Activated CD4-positive, alpha-beta memory T cell treated with anti-CD3 and anti-CD28 coated beads for 36 hours (primary cell): ENCODE data around the gene LRBA. TPM values are rescaled to one million over a fixed set of nuclear protein-coding genes. Genes with fewer than 3 reads are reported as not detected.
"Not testable (repeated sequence)": the region's sequence is repeated elsewhere in the genome, so short reads cannot be mapped to it uniquely, and the experiment has no call there.

Experiments
- CTCF ChIA-PET: fragments of 350-600 bp; sonication (Branson Sonifier 250); formaldehyde crosslinking; loops from one replicate; lab custom pipeline; 2021; ENCODE audit warnings: antibody characterized with exemption, inconsistent platforms; lab: Charles Lee
- POLR2A ChIA-PET: fragments of 350-600 bp; sonication (Branson Sonifier 250); formaldehyde crosslinking; loops from one replicate; lab custom pipeline; 2021; ENCODE audit warnings: antibody characterized with exemption; lab: Charles Lee
- DNase-seq: peaks from one replicate; pipeline ENCODE4 v3.0.0-alpha.2; 2020
- H3K27ac Mint-ChIP-seq: one replicate; pipeline ENCODE4 v1.8.0; 2021; ENCODE audit warnings: mixed read lengths
- H3K27me3 Mint-ChIP-seq: one replicate; pipeline ENCODE4 v1.8.0; 2021; ENCODE audit warnings: mixed read lengths
- H3K36me3 Mint-ChIP-seq: one replicate; pipeline ENCODE4 v1.8.0; 2021; ENCODE audit warnings: mixed read lengths
- H3K4me1 Mint-ChIP-seq: one replicate; pipeline ENCODE4 v1.8.0; 2021; ENCODE audit warnings: low read depth, mixed read lengths
- H3K4me3 Mint-ChIP-seq: one replicate; pipeline ENCODE4 v1.8.0; 2021; ENCODE audit warnings: mild to moderate bottlenecking, mixed read lengths
- H3K9me3 Mint-ChIP-seq: one replicate; pipeline ENCODE4 v1.8.0; 2021; ENCODE audit warnings: mixed read lengths
- intact Hi-C: fragments of 100-400 bp; cut with micrococcal nuclease; formaldehyde crosslinking; loops from one replicate; pipeline ENCODE4 v1.15.1; 2023
- total RNA-seq, 2 experiments: library from RNA; stranded (reverse); gene quantifications; one replicate each; pipeline ENCODE4 v1.2.3, GENCODE V29; 2021

LRBA gene
- total RNA-seq, 2 experiments from 2014 or later, result 62.4 to 63.7 TPM

- Mint-ChIP-seq H3K4me1 (peaks cover 62% of the 10 kb centered on the region), H3K4me3 (no peak overlapping the region), H3K27me3 (no peaks in the 10 kb centered on the region), H3K27ac (no peak overlapping the region), H3K9me3 (no peaks in the 10 kb centered on the region), H3K36me3 (peaks cover 4% of the 10 kb centered on the region)
- intact Hi-C loops, result no loop called here
- ChIA-PET CTCF (no interaction called here), POLR2A (no interaction called here)
- no peak for DNase-seq
These were observed 75.0 kb downstream of the LRBA start for GRCh38 chr4:150940123-150940522.

GRCh38 chr4:150939530-150939929 is 75.6 kb downstream of the LRBA start:
- Mint-ChIP-seq H3K4me1 (peaks cover 57% of the 10 kb centered on the region), H3K9me3 (no peaks in the 10 kb centered on the region), H3K4me3 (no peak overlapping the region), H3K36me3 (peaks cover 4% of the 10 kb centered on the region), H3K27me3 (no peaks in the 10 kb centered on the region), H3K27ac (no peak overlapping the region)
- intact Hi-C loops, result no loop called here
- POLR2A ChIA-PET, result no interaction called here
- CTCF ChIA-PET, result no interaction called here
- DNase-seq, result no peak

GRCh38 chr4:150938873-150939499 is 76.1 kb downstream of the LRBA start:
- POLR2A ChIA-PET, result no interaction called here
- no peaks in the 10 kb centered on the region for H3K27me3 Mint-ChIP-seq
- H3K27ac Mint-ChIP-seq, result no peak overlapping the region
- no peaks in the 10 kb centered on the region for H3K9me3 Mint-ChIP-seq
- intact Hi-C loops, result no loop called here
- no peak overlapping the region for H3K4me3 Mint-ChIP-seq
- peaks cover 4% of the 10 kb centered on the region for H3K36me3 Mint-ChIP-seq
- CTCF ChIA-PET, result no interaction called here
- peaks cover 55% of the 10 kb centered on the region for H3K4me1 Mint-ChIP-seq
- DNase-seq, result no peak

- H3K36me3 Mint-ChIP-seq, result peaks cover 2% of the 10 kb centered on the region
- ChIA-PET CTCF (interaction anchor here (0.9 kb wide), 1 partner anchor 13 kb away, joined by 3 read pairs; no protein-coding TSS in a partner anchor), POLR2A (no interaction called here)
- H3K9me3 Mint-ChIP-seq, result no peaks in the 10 kb centered on the region
- peaks cover 50% of the 10 kb centered on the region for H3K4me1 Mint-ChIP-seq
- H3K27ac Mint-ChIP-seq, result no peak overlapping the region
- H3K4me3 Mint-ChIP-seq, result no peak overlapping the region
- no peak for DNase-seq
- no peaks in the 10 kb centered on the region for H3K27me3 Mint-ChIP-seq
- intact Hi-C loops, result no loop called here
These were observed 76.7 kb downstream of the LRBA start for GRCh38 chr4:150938417-150938816.

GRCh38 chr4:150934022-150934421 is 81.1 kb downstream of the LRBA start:
- DNase-seq, result no peak
- POLR2A ChIA-PET, result no interaction called here
- CTCF ChIA-PET, result no interaction called here
- Mint-ChIP-seq H3K27ac (no peak overlapping the region), H3K4me3 (no peak overlapping the region), H3K27me3 (no peaks in the 10 kb centered on the region), H3K36me3 (peaks cover under 1% of the 10 kb centered on the region), H3K9me3 (no peaks in the 10 kb centered on the region), H3K4me1 (peaks cover 24% of the 10 kb centered on the region)
- intact Hi-C loops, result no loop called here

GRCh38 chr4:150931796-150932195 is 83.3 kb downstream of the LRBA start:
- Mint-ChIP-seq H3K36me3 (peaks cover 6% of the 10 kb centered on the region), H3K4me3 (no peak overlapping the region), H3K4me1 (peaks cover 10% of the 10 kb centered on the region), H3K27ac (no peak overlapping the region), H3K9me3 (no peaks in the 10 kb centered on the region), H3K27me3 (no peaks in the 10 kb centered on the region)
- intact Hi-C loops, result no loop called here
- CTCF ChIA-PET, result interaction anchor here (0.8 to 1.5 kb wide), 2 partner anchors 29 to 185 kb away, joined by 3 to 4 read pairs; no protein-coding TSS in a partner anchor
- POLR2A ChIA-PET, result no interaction called here
- DNase-seq, result no peak

GRCh38 chr4:150931005-150931404 is 84.1 kb downstream of the LRBA start:
- no peaks in the 10 kb centered on the region for H3K27me3 Mint-ChIP-seq
- H3K36me3 Mint-ChIP-seq, result peaks cover 9% of the 10 kb centered on the region
- CTCF ChIA-PET, result interaction anchor here (0.5 to 1.5 kb wide), 3 partner anchors 10 to 1514 kb away, joined by 3 to 4 read pairs (median 4); no protein-coding TSS in a partner anchor
- no peak overlapping the region for H3K27ac Mint-ChIP-seq
- DNase-seq, result no peak
- POLR2A ChIA-PET, result no interaction called here
- intact Hi-C loops, result no loop called here
- peaks cover 3% of the 10 kb centered on the region for H3K4me1 Mint-ChIP-seq
- no peak overlapping the region for H3K4me3 Mint-ChIP-seq
- no peaks in the 10 kb centered on the region for H3K9me3 Mint-ChIP-seq

- no peaks in the 10 kb centered on the region for H3K27me3 Mint-ChIP-seq
These were observed 91.1 kb downstream of the LRBA start for GRCh38 chr4:150923945-150924344.

GRCh38 chr4:150921486-150921885 is 93.6 kb downstream of the LRBA start:
- POLR2A ChIA-PET, H3K27me3 Mint-ChIP-seq, H3K4me1 Mint-ChIP-seq, H3K4me3 Mint-ChIP-seq, H3K27ac Mint-ChIP-seq, CTCF ChIA-PET, DNase-seq, H3K9me3 Mint-ChIP-seq, intact Hi-C loops: not testable (repeated sequence)
- peaks cover 33% of the 10 kb centered on the region for H3K36me3 Mint-ChIP-seq

More at GRCh38 chr4:150923945-150924344, 91.1 kb downstream of the LRBA start:
- ChIA-PET CTCF (no interaction called here), POLR2A (no interaction called here)
- intact Hi-C loops, result no loop called here
- Mint-ChIP-seq H3K36me3 (peaks cover 33% of the 10 kb centered on the region), H3K4me1 (no peaks in the 10 kb centered on the region), H3K4me3 (no peak overlapping the region), H3K9me3 (no peaks in the 10 kb centered on the region), H3K27ac (no peak overlapping the region)
- no peak for DNase-seq

GRCh38 chr4:150918562-150918961 is 96.5 kb downstream of the LRBA start:
- peaks cover 38% of the 10 kb centered on the region for H3K36me3 Mint-ChIP-seq
- DNase-seq, H3K27me3 Mint-ChIP-seq, H3K9me3 Mint-ChIP-seq, H3K4me3 Mint-ChIP-seq, H3K4me1 Mint-ChIP-seq, CTCF ChIA-PET, H3K27ac Mint-ChIP-seq, POLR2A ChIA-PET, intact Hi-C loops: not testable (repeated sequence)

GRCh38 chr4:150911326-150911725 is 103.8 kb downstream of the LRBA start:
- Mint-ChIP-seq H3K36me3 (peaks cover 73% of the 10 kb centered on the region), H3K4me1 (peaks cover 15% of the 10 kb centered on the region), H3K27me3 (no peaks in the 10 kb centered on the region), H3K9me3 (peaks cover 15% of the 10 kb centered on the region), H3K27ac (no peak overlapping the region), H3K4me3 (no peak overlapping the region)
- ChIA-PET CTCF (no interaction called here), POLR2A (no interaction called here)
- intact Hi-C loops, result no loop called here
- DNase-seq, result no peak

GRCh38 chr4:150909116-150909515 is 106.0 kb downstream of the LRBA start:
- H3K4me1 Mint-ChIP-seq, result peaks cover 25% of the 10 kb centered on the region
- intact Hi-C loops, result no loop called here
- POLR2A ChIA-PET, result no interaction called here
- no peak overlapping the region for H3K27ac Mint-ChIP-seq
- H3K36me3 Mint-ChIP-seq, result peaks cover 69% of the 10 kb centered on the region
- H3K4me3 Mint-ChIP-seq, result no peak overlapping the region
- peaks cover 15% of the 10 kb centered on the region for H3K9me3 Mint-ChIP-seq
- CTCF ChIA-PET, result no interaction called here
- H3K27me3 Mint-ChIP-seq, result no peaks in the 10 kb centered on the region
- no peak for DNase-seq

- intact Hi-C loops, result no loop called here
- H3K4me3 Mint-ChIP-seq, result no peak overlapping the region
- no peak for DNase-seq
- POLR2A ChIA-PET, result no interaction called here
- peaks cover 25% of the 10 kb centered on the region for H3K4me1 Mint-ChIP-seq
- no peaks in the 10 kb centered on the region for H3K27me3 Mint-ChIP-seq
- CTCF ChIA-PET, result no interaction called here
- peaks cover 64% of the 10 kb centered on the region for H3K36me3 Mint-ChIP-seq
- peaks cover 10% of the 10 kb centered on the region for H3K9me3 Mint-ChIP-seq
- H3K27ac Mint-ChIP-seq, result no peak overlapping the region
These were observed 108.0 kb downstream of the LRBA start for GRCh38 chr4:150906987-150907633.
